Measurements from ENCODE around the gene SLC19A1.
A peak's percentile ranks its signal among the peaks of the same experiment; 100 is the strongest.

Gene SLC19A1

GRCh38 chr21:45542242-45542666, at the start of gene SLC19A1:
SLC19A1 (minus strand) TSS chr21:45542440; CDS start chr21:45537959, 4,481 bp downstream.
- peak; percentile 50 to 62 for DNase-seq (ENCODE audit: low read depth in 2 of 2)

GRCh38 chr21:45591619-45592207, 49.5 kb upstream of the SLC19A1 start:
- no peak for DNase-seq (ENCODE audit: low read depth in 2 of 2)

DNA sequence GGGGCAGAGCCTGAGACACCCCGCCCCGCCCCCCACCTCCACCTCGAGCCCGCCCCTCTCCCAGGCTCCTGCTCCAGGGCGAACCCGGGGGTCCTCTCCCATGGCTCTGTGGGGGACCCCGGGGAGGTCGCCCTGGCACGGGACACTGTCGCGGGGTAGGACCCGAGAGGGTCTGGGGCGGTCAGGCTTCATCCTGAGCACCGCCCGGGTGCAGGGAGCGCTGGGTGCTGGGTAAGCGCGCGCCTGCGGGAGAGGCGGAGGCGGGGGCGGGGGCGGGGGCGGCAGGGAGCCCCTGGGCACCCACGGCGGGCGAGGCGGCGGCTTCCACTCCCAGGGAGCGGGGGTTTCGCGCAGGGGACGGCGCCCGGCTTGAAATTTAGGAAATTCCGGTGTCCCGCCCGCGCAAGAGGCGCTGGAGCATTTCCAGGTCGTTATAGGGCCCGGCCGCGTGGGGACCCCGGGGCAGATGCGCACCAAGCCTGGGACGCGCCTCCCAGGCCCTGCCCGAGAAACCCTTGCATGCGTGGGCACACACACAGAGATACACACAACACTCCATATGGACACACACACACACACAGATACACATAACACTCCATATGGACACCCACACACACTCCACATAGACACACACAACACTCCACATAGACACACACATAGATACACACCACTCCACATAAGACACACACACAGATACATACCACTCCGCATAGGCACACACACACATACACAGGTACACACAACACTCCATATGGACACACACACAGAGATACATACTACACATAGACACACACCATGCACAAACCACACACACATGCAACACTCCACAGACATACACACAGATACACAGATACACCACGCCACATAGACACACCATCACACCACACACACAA, 48.7 kb upstream of the SLC19A1 start:
- peak; percentile 43 to 50 for DNase-seq (ENCODE audit: low read depth in 2 of 2)

- DNase-seq (ENCODE audit: low read depth in 2 of 2): peak; percentile 33 to 46
Measured at GRCh38 chr21:45590246-45590725, 48.0 kb upstream of the SLC19A1 start.

DNA sequence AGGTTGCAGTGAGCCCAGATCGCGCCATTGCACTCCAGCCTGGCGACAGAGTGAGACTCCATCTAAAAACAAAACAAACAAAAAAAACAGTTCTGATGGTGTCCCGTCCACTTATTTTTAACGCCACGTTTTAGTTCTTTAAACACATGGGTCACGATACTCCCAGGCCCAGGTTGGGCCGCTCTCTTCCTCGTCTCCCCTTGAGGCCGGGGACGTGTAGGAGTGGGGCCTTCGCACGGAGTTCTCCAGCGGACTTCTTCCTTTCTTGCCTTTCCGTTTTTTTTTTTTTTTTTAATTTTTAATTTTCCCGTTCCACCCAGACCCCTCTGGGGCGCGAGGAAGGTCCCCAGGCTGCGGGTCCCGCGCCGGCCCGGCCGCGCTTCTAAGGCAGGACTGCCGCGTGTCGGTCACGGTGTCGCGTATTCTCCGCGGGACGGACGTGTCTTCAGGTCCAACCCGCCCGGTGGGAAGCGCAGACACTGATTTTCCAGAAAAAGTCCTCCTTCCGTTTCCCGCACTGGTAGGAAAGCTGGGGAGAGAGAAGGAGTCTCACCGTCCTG, 47.5 kb upstream of the SLC19A1 start:
- no peak for DNase-seq (ENCODE audit: low read depth in 2 of 2)

- DNase-seq (ENCODE audit: low read depth in 2 of 2): no peak
Measured at GRCh38 chr21:45588871-45589491, 46.7 kb upstream of the SLC19A1 start.

- no peak for DNase-seq (ENCODE audit: low read depth in 2 of 2)
Measured at GRCh38 chr21:45588086-45588825, 46.0 kb upstream of the SLC19A1 start.

DNA sequence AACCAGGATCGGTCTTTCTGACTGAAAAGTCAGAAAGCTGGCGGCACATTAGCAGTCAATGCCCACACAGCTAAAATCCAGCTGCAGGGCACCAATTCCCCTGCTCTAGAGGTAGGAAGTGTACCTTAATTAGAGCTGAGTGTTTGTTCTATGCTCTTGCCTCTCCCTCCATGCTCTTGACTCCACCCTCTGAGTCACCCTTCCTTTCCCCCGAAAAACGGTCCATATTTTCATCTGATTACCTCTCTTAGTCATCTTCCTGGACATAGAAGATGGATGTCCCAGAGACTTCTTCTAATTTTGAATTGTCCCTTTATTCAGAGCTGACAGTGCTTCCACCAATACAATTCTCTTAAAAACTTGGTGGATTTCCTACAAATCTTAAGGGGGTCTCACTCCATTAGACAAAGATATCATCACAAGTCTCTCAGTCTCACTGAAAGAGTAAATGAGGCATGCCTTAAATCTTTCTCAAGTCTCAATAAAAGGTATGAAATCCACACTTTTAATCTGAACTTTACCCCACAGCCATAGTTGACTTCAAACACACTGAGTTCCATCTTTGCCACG, 44.1 kb upstream of the SLC19A1 start:
- no peak for DNase-seq (ENCODE audit: low read depth in 2 of 2)

DNA sequence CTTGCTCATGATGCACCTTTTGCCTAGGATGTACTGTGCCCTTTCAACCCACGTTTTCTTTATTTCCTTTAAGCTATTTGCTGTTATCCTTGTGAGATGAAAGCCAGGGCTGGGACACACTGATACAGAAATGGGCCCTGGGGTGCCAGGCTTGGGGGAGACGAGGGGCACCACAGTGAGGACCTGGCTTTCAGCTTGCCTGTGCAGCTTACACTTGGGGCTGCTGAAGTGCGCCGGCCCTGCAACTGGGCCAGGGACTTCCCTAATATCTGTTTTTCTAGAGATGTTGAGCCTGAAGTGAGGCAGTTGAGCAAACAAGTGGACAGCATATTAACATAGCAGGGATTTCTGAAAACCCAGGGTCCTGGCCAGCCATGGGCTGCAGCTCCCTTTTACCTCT, 42.5 kb upstream of the SLC19A1 start:
- DNase-seq (ENCODE audit: low read depth in 2 of 2): no peak

GRCh38 chr21:45583831-45584509, 41.7 kb upstream of the SLC19A1 start:
- no peak for DNase-seq (ENCODE audit: low read depth in 2 of 2)

GRCh38 chr21:45582128-45582527, 39.9 kb upstream of the SLC19A1 start:
- no peak for DNase-seq (ENCODE audit: low read depth in 2 of 2)

DNA sequence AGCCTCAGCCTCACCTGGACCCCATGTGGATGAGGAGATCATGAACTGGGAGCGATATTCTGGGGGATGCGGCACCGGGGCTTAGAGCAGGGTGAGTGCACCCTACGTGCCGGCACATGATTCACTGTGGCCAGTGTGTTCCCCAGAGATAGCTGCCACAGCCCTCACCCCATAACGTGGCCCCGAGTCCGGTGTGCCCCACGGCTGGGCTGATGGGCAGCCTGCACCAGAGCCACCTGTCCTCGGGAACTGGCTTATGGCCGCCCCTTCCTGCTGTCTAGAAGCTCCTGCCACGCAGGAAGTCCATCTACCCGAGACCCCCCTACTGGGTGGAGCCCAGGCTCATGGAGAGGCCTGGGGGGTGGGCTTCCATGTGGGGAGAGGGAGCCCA, 39.1 kb upstream of the SLC19A1 start:
- DNase-seq (ENCODE audit: low read depth in 2 of 2): no peak

DNA sequence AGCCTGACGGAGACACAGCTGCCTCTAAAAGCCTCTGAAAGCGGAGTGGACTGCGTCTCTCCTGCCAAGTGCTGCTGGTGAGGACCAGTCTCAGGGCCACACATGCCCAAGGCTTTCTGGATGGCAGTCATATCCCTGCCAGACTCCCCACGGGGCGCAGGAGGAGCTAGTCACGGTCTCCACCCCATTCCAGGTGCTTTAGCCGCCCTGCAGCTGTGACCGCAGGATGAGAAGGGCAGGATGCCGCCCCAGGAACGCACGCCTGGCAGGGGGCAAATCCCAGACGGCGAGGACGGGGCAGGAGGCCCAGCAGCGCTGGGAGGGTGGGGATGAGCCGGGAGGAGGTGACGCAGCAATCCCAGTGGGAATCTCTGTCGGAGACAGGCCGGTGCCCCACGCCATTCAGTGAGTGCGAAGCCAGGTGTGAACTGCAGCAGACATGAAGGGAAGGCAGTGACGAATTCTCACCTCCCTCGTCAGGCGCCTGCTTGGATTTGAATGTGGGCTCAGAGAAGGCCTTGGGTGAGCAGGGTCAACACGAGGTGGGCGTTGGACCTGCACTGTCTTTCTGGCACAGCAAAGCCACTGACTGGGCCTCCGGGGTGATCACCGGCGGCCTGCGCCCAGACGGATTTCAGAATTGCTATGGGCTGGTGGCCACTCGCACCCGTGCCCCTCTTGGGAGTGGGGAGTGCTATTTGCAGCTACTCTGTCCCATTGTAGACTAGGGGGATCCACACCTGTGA, 38.5 kb upstream of the SLC19A1 start:
- no peak for DNase-seq (ENCODE audit: low read depth in 2 of 2)

DNA sequence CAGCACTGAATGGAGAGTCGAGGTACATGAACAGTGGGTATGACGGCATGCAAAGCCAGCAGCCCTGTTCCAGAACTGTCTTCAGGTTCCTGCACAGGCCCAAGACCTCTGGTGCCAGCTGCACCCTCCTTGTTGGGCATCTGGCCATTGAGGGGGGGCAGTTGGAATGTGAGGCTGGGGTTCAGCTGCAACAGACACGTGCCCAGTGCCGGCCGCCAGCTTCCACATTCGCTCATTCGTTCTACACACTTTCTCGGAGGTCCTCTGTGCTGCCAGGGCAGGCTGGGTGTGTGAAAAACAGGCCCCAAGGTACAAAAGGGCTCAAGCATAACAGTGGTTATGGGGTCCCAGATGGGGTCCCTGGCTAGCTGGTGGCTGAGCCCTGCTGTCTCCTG, 37.9 kb upstream of the SLC19A1 start:
- no peak for DNase-seq (ENCODE audit: low read depth in 2 of 2)

DNA sequence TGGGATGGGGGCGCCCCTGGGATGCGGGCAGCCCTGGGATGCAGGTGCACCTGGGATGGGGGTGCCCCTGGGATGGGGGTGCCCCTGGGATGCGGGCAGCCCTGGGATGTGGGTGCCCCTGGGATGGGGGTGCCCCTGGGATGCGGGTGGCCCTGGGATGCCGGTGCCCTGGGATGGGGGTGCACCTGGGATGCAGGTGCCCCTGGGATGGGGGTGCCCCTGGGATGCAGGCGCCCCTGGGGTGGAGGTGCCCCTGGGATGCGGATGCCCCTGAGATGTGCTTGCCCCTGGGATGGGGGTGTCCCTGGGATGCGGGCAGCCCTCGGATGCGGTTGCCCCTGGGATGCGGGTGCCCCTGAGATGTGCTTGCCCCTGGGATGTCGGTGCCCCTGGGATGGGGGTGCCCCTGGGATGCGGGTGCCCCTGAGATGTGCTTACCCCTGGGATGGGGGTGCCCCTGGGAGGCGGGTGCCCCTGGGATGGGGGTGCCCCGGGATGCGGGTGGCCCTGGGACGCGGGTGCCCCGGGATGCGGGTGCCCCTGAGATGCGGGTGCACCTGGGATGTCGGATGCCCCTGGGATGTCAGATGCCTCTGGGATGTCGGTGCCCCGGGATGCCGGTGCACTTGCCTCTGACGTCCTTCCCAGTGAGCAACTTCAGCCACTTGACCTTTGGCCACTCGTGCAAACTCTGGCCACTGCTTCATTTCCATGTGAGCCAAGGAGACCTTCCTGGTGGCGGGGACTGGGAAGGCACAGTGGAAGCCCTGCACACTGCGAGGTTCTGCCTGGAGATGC, 37.3 kb upstream of the SLC19A1 start:
- DNase-seq (ENCODE audit: low read depth in 2 of 2): no peak

- no peak for DNase-seq (ENCODE audit: low read depth in 2 of 2)
Measured at GRCh38 chr21:45578811-45579381, 36.7 kb upstream of the SLC19A1 start.

DNA sequence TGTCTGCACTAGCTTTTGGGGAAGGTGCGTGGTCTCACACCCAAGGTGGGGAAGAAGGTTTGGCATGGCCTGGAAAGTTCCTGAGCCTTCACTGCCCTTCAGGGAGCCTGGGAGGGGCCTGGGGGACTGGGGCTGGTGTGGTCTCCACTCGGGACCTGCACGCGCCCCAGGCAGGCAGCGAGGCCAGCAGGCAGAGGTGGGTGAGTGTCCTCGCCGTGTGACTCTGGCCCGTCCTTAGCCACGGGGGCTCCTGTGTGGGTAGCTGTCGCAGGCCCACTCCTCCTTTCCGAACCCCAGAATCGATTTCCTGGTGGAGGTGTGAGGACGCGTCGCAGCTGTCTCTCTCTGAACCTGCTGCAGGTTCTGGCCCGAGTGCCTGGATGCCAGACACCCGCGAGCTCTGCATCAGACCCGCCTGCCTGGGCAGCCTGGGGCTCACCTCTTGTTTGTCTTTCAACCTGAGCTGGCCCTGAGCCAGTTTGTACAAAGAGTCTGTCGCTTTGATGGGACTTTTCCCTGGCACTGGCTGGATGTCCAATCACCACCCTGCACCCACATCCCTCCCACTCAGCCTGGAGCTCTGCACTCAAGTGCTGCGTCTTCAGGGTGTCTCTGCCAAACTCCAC, 36.0 kb upstream of the SLC19A1 start:
- DNase-seq (ENCODE audit: low read depth in 2 of 2): no peak

DNA sequence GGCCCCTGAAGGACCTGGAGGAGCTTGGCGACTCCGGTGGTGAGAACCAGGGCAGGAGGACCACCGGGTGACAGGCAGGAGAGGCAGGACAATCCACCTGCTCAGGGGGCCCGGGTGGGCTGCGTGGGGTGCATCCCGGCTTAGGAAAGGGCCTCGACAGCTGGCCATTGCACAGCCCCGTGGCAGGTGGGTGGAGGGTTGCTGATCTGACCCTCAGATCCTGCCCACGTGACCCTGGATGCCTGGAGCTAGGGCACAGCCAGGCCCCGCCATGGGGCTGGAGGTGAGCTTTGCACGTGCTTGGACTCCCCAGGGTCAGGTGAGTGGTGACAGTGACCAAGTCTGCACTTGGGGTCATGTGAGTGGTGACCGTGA, 35.5 kb upstream of the SLC19A1 start:
- DNase-seq (ENCODE audit: low read depth in 2 of 2): no peak
